Stimulated activated CD4-positive, alpha-beta T cell treated with anti-CD3 and anti-CD28 coated beads, Interleukin-4, amount 100 ng/mL, for 24 hours (primary cell): Measurements from ENCODE around the gene IGSF9.

Experiments used
- DNase-seq: peaks from one replicate; pipeline ENCODE4 v3.0.0-alpha.2; 2020

Gene IGSF9

DNA sequence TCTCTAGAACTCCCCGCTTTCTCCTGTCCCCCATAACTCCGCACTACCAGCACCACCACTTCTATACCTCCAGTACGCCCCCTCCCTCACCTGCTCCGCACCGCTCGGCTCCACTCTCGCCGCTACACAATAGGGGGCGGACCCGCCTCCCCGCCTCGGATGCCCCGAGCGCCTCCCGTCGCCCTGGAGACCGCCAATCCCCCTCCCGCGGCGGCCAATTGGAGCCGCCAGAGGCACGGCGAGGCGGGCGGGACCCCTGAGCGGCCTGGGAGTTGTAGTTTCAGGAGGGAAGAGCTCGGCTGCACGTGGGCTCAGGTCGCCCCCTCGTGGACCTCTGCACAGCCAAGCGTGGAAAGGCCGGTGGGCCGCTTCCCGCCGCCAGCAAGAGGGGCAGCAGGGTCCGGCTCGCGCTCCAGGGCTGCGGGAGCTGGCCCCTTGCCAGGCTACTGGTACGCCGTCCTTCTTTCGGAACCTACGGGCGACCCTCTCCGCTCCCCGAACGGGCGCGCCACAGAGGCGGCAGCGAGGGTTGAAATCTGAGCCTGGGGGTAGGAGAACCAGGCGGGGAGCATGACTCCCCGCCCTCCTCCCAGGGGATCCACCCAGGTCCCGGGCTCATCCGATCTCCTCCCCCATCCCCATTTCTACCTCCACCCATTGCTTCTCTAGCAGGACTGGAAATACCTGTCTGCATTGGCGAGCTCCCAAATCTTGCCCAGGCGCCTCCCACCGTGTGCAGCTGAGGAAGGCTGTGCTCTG lies at the start of gene IGSF9:
TSS of gene IGSF9 (minus strand) at position 131 of the 759 bp plus-strand sequence. CDS start 2,159 bp downstream, outside the sequence.
- DNase-seq, result peak; percentile 70

GRCh38 chr1:159994896-159995295 lies 49.5 kb upstream of the IGSF9 start:
- DNase-seq, result no peak

- DNase-seq, result no peak
Measured at GRCh38 chr1:159993911-159994310, 48.5 kb upstream of the IGSF9 start.

DNA sequence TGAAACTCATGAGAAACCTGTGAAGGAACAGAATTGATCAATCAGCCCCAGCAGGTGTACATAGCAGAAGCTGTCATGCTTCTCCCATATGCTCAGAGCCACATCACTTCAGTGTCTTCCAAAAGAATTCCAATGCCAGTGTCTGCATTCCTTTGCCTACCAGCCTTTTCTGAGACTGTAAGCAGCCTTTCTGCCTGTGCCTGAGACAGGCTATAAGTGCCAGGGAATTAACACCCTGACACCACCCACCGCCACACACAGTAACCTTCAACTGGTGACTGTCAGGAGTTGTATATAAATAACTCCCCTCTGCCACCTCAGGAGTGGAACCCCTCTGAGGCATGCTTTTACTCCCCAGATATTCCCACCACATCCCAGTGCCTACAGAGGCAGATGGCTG lies 46.7 kb upstream of the IGSF9 start:
- no peak for DNase-seq

GRCh38 chr1:159991513-159991912 lies 46.1 kb upstream of the IGSF9 start:
- DNase-seq, result no peak

DNA sequence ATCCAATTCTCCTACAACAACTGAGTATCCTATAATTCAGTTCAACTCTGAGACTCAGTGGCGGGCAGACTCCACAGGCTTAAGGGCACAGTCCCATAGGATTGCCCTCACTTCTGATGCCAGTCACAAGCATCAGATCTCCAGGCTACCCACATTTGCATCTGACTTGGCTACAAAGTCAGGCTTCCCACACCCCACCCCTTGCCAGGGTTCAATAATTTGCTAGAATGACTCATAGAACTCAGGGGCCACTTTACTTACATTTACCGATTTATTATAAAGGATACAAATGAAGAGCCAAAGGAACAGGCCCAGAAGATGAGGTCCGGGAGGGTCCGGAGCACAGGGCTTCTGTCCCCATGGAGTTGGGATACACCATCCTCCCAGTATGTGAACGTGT lies 44.6 kb upstream of the IGSF9 start:
- DNase-seq, result no peak

- DNase-seq, result no peak
Measured at GRCh38 chr1:159989581-159989980, 44.2 kb upstream of the IGSF9 start.

GRCh38 chr1:159988006-159988405 lies 42.6 kb upstream of the IGSF9 start:
- no peak for DNase-seq

- no peak for DNase-seq
Measured at GRCh38 chr1:159987186-159987585, 41.8 kb upstream of the IGSF9 start.

GRCh38 chr1:159986531-159986930 lies 41.1 kb upstream of the IGSF9 start:
- DNase-seq, result no peak

- no peak for DNase-seq
Measured at GRCh38 chr1:159986093-159986492, 40.7 kb upstream of the IGSF9 start.

DNA sequence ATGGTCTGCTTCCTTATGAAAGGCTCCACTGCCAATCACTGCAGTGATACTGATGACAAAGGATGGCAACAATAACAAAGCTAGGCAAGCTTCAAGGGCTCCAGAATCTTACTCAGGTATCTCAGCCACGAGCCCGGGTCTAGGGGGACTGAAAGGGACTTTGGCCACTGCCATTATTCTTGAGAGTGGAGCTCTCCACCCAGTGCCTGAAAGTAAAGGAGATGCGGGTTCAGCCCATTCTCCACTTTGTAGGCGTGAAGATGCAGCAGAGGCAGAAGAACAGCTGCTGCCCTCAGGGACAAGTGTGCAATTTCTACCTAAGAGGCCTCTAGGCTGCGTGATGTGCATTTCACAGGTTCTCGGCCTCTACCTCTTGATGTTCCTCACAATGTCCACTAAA lies 40.1 kb upstream of the IGSF9 start:
- DNase-seq, result no peak

GRCh38 chr1:159983681-159984080 lies 38.3 kb upstream of the IGSF9 start:
- DNase-seq, result no peak

GRCh38 chr1:159982280-159982679 lies 36.9 kb upstream of the IGSF9 start:
- DNase-seq, result no peak

DNA sequence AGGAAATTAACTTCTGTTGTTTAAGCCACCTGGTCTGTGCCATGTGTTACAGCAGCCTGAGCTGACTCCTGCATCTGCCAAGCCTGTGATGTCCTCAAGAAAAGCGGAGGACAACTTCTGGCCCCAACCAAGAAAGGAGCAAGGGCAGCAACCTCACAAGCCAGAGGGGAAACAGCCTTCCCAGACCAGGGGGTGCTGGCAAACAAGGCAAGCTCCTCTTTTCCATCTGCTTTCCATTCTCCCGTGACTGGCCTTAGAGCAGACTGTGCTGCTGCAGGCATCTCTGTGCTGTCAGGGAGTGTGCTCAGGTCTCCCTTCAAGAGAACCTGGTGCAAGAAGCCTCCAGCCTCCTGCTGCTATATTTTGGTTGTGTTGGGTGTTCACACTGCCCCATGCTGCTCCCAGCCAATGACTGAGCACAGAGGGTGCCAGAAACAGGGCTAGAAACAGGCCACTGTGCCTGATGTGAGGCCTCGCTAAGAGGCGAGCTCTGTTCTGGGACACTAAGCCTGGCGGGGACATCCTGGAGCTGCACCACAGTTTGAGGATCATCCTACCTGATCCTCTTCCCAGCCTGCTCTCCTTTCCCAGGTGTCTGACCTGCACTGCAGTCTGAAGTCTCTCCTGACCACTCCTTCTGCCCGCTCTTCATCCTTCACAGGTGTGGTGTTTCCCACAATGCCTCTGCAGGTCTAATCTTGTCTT lies 36.1 kb upstream of the IGSF9 start:
- DNase-seq, result no peak

DNA sequence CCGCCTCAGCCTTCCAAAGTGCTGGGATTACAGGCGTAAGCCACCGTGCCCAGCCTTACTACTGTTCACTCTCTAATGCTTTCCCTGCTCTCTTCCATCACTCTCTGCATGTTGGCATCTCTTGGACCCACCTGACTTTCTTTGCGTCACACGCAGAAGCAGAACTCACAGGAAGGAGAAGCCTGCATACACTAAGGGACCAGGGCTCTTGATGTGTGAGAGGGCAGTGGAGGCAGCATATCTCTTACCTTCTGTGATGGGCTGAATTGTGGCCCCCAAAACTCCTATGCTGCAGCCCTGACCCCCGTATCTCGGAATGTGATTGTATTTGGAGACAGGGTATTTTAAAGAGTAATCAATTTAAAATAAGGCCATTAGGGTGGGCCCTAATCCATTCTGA lies 35.4 kb upstream of the IGSF9 start:
- DNase-seq, result no peak

GRCh38 chr1:159980076-159980475 lies 34.7 kb upstream of the IGSF9 start:
- DNase-seq, result no peak

- no peak for DNase-seq
Measured at GRCh38 chr1:159979257-159979656, 33.8 kb upstream of the IGSF9 start.

- DNase-seq, result no peak
Measured at GRCh38 chr1:159978107-159978398, 32.6 kb upstream of the IGSF9 start.

GRCh38 chr1:159977364-159978106 lies 32.1 kb upstream of the IGSF9 start:
- no peak for DNase-seq

DNA sequence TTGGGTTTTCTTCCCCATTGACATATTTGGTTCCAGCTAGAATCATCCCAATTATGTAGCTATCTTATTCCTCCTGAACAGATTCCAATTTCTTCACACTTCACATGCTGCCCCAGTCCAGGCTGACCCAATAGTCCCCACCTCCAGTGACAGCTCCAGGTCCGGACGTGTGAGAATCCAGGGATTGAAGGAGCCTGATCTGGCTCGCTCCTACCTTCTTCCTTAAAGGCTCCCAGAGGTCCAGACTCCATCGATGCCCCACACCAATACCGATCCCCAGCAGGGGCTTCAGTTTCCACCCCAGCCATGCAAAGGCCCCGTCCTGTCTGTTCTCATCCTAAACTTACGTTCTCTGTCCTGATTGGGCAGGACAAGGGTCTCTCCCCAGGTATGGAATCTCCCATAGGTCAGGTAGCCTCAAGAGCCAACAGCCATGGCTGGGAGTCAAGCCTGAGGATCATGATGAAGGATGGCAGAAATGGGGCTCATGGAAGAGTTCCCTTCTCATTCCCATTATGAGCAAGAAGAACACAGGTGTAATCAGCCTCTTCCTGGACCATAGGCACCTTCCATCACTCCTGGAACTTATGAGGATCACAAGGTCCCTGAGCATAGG lies 29.0 kb upstream of the IGSF9 start:
- no peak for DNase-seq

DNA sequence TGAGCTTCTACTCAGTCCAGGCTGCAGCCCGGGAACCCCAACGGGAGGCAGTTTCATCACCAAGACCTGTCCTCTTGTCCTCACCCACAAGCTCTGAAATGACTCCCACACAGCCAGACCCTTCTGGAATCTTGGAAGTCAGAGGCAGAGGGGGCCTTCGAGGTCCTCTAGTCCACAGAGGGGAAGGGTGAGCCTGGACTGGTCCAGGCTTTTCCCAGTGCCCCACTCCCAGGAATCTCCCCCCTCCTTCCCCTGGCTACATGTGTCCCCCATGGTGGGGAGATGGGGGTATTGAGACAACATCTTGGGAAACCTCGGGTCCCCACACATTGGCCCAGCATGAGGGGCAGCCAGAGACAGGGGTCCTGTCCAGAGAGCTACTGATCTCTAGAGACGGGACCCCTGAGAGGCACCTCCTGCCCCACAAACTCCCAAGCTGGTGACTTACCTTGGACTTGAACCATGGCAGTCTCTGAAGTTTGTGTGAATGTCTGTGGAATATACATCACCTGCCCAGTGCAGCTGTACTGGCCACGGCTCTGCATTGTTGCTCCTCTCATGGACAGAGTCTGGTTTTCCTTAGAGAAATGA lies 28.0 kb upstream of the IGSF9 start:
- no peak for DNase-seq
